Daoy (cell line): Measurements from ENCODE around the gene F13B. TPM values are rescaled to one million over a fixed set of nuclear protein-coding genes. Genes with fewer than 3 reads are reported as not detected.
"Not testable (repeated sequence)": the region's sequence is repeated elsewhere in the genome, so short reads cannot be mapped to it uniquely, and the experiment has no call there.

Experiments
- DNase-seq: peaks from one replicate; pipeline ENCODE4 v3.0.0-alpha.2; 2015; ENCODE audit warnings: low read depth
- total RNA-seq: library from RNA; depleted of rRNA; stranded (reverse); fragments of >200 nt; shearing (Covaris generic); gene quantifications from 2 replicates; pipeline ENCODE4 v1.2.3, GENCODE V29; 2014; rRNA removed

Gene F13B, protein sequence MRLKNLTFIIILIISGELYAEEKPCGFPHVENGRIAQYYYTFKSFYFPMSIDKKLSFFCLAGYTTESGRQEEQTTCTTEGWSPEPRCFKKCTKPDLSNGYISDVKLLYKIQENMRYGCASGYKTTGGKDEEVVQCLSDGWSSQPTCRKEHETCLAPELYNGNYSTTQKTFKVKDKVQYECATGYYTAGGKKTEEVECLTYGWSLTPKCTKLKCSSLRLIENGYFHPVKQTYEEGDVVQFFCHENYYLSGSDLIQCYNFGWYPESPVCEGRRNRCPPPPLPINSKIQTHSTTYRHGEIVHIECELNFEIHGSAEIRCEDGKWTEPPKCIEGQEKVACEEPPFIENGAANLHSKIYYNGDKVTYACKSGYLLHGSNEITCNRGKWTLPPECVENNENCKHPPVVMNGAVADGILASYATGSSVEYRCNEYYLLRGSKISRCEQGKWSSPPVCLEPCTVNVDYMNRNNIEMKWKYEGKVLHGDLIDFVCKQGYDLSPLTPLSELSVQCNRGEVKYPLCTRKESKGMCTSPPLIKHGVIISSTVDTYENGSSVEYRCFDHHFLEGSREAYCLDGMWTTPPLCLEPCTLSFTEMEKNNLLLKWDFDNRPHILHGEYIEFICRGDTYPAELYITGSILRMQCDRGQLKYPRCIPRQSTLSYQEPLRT
- not detected in 2 replicates for total RNA-seq

GRCh38 chr1:197066719-197067456, at the start of gene F13B:
Gene F13B (minus strand): TSS chr1:197067260. CDS start chr1:197067223, 37 bp downstream.
- no peak for DNase-seq

DNA sequence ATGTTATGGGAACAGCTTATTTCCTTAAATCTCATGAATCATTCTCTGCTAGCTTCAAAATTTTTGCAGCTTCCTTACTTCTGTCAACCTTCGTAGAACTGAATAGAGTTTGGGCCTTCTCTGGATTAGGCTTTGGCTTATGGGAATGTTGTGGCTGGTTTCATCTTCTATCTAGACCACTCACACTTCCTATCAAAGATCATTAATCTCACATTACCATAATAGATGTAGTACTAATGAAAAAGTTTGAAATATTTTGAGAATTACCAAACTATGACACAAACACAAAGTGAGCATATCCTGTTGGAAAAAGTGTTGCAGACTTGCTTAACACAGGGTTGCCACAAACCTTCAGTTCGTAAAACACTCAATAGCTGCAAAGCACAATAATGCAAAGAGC, 49.1 kb upstream of the F13B start:
- DNase-seq: no peak

- DNase-seq: no peak
Observed at GRCh38 chr1:197106869-197107268, 39.8 kb upstream of the F13B start.

- DNase-seq: no peak
Observed at GRCh38 chr1:197103300-197103699, 36.2 kb upstream of the F13B start.

DNA sequence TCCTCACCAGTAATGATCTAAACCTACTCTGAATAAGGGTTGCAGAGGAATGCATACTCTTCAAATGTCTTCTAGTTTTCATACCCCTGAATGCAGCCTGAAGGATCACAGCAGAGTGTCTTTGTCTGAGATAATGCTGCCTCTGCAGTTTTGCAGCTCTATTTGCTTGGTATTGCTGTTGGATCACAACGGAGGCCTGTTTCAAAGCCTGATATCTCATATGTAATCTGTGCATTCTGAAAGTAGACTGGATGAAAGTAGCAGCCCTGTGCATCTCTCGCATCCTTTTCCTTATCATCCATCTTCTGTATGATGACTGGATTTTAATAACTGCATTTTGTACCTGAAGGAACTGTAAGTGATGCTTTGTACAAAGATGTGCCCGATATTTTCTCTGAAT, 34.9 kb upstream of the F13B start:
- DNase-seq: no peak

DNA sequence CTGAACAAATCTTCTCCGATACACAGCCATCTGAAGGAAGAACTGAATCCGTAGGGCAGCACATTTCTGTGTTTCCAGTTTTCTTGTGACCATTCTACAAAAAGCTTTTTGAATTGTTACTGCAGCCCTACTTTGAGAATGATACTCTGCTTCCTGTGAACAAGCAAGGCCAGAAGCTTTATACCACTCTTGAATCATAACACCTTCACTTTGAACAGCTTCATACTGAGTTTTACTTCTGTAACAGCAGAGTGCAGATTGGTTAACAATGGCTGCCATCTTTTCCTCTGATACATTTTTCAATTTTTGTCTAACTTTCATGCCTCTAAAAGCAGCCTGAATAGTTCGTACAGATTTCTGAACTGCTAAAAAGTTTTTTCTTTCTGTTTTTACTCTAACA, 33.6 kb upstream of the F13B start:
- no peak for DNase-seq

DNA sequence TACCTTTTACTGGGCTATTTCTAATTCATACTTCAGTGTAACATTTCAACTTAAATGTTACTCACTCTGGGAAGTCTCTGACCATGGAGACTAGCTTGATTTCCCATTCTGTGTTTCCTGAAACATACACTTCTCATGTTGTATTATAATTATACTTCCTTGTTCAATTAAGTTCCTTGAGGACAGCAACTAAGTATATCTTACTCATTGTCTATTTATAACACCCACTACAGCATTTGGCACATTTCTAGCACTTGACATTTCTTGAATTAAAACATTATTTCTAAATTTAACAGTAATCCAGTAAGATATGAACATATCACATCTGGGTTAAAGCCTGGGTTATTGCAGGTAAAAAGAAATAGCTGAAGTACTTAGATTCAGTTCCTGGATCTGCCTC, 32.4 kb upstream of the F13B start:
- no peak for DNase-seq

DNA sequence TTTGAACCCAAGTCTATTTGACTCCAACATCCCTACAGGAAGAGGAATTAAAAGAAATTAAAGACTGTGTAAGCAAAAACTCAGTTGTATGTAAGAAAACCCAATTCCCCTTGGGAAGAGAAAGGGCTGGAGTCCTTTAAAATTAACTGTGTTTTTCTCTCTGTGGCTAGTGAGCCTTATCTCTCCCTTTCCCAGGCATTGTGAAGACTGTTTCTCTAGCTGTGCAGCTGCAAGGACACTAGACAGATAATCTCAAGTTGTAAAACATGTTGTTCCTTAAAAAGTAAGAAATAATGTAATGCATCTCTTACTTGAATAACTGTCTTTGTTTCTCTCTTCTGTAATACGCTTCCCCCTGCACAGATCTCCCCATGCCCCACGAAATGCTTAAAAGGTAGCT, 29.9 kb upstream of the F13B start:
- not testable (repeated sequence) for DNase-seq

DNA sequence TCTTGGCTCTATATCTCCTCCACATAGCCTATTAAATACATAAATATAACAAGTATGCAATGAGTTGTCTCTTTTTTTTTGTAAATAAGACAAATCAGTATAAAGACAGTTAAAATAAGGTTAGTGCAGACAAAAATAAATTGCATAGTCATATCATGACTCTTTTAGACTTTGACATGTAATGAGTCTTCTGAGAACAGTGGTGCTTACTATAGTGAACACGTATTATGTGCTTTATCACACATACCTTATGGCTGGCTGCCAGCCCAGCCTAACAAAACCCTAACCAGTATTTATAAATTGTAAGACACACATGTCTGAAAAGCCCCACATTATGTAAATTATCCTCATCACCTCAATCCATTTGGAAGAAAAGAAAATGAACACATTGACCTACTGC, 29.1 kb upstream of the F13B start:
- no peak for DNase-seq

DNA sequence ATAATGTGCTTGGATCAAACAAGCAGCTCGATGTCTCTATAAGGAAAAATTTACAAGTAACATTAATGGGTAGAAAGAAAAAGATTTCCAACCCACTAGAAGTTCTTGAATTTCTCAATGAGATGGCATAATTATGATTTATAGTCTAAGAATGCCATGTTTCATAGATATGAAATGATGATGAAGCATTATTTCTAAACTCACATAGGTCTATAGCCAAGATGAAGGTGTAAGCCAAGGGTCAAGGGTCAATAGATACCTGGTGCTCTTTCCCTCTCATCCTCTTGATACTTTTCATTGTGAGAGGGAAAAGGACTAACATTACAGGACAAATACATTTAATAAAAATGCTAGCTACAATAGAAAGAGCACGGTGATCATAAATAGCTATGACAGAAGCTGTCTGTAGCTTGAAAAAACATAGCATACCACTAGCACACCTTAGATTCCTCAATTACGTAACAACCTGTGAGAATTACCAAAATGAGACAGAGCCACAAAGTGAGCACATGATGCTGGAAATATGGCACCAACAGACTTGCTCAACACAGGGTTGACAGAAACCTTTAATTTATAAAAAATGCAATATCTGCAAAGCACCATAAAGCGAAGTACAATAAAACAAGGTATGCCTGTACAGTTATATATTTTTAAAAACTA, 26.3 kb upstream of the F13B start:
- no peak for DNase-seq

GRCh38 chr1:197092491-197093023, 25.5 kb upstream of the F13B start:
- DNase-seq: no peak

GRCh38 chr1:197083474-197083873, 16.4 kb upstream of the F13B start:
- DNase-seq: no peak

GRCh38 chr1:197081117-197081753, 14.2 kb upstream of the F13B start:
- DNase-seq: no peak

DNA sequence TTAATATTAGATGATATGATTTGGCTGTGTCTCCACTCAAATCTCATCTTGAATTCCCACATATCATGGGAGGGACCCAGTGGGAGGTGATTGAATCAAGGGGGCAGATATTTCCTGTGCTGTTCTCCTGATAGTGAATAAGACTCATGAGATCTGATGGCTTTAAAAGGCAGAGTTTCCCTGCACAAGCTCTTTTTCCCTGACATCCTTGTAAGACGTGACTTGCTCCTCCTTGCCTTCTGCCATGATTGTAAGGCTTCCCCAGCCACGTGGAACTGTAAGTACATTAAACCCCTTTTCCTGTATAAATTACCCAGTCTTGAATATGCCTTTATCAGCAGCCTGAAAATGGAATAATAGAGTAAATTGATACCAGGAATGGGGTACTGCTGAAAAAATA, 13.3 kb upstream of the F13B start:
- no peak for DNase-seq

GRCh38 chr1:197076585-197076984, 9.5 kb upstream of the F13B start:
- DNase-seq: no peak

DNA sequence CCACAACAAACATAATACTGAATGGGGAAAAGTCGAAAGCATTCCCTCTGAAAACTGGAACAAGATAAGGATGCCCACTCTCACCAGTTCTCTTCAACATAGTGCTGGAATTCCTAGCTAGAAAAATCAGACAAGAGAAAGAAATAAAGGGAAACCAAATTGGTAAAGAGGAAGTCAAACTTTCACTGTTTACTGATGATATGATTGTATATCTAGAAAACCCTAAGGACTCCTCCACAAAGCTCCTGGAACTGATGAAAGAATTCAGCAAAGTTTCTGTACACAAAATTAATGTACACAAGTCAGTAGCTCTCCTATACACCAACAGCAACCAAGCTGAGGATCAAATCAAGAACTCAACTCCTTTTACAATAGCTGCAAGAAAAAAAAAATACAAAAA, 6.9 kb upstream of the F13B start:
- no peak for DNase-seq

- DNase-seq: no peak
Observed at GRCh38 chr1:197067457-197067818, 378 bp upstream of the F13B start.

GRCh38 chr1:197066277-197066676, 783 bp downstream of the F13B start:
- DNase-seq: no peak

DNA sequence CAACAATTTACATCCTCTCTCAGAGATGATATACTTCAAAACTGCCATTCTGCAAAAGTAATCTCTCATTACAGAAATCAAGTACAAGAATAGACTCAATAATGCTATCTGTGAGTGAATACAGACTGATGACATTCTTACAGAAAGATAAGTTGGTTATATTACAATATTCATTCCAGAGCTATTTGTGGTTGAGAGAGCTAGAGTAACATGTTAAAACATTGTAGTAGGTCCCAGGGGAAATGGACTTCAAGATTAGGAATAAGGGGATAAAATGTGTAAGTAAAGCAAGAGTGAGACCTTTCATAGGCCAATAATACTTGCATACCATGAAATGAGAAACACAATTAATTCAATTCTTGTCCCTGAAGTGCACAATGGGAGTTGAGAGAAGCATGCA, 1.5 kb downstream of the F13B start:
- DNase-seq: no peak

DNA sequence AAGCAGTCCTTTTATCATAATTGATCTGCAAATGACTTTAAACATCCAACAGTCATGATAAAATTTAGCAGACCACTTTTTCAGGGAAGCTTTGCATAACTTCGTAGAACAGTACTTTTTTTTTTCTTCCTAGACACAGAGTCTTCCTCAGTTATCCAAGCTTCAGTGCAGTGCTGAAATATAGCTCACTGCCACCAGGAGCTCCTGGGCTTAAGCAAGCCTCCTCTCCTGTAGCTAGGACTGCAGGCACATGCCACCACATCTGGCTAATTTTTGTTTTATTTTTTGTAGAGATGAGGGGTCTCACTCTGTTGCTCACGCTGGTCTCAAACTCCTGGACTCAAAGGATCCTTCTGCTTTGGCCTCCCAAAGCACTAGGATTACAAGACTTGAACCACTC, 3.8 kb downstream of the F13B start:
- no peak for DNase-seq

- DNase-seq: no peak
Observed at GRCh38 chr1:197062692-197063091, 4.4 kb downstream of the F13B start.

GRCh38 chr1:197049100-197049499, 18.0 kb downstream of the F13B start:
- DNase-seq: no peak
